Activated CD8-positive, alpha-beta memory T cell treated with anti-CD3 and anti-CD28 coated beads for 1 hour (primary cell): ENCODE data around the gene KATNB1.
"Not testable (repeated sequence)": the region's sequence is repeated elsewhere in the genome, so short reads cannot be mapped to it uniquely, and the experiment has no call there.

Experiments
- DNase-seq, 2 donors: peaks; one replicate each; pipeline ENCODE4 v3.0.0-alpha.2; 2020; ENCODE audit warnings: low read depth in 1 of 2; ENCODE audit errors: extremely low read depth in 1 of 2

The KATNB1 gene

DNA sequence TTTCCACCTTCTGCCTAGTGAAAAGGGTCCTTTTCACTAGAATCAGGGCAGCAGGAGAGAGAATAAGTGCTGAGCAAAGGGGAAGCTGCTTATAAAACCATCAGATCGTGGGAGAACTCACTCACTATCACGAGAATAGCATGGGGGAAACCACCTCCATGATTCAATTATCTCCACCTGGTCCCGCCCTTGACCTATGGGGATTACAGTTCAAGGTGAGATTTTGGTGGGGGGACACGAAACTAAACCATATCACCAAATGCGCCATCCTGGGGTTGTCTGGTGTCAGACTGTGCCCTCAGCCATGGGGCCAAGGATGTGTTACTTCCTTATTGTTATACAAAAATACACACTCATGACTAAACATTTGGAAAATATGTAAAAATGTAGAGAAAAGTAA, 10.4 kb upstream of the KATNB1 start:
- no peak for DNase-seq

DNA sequence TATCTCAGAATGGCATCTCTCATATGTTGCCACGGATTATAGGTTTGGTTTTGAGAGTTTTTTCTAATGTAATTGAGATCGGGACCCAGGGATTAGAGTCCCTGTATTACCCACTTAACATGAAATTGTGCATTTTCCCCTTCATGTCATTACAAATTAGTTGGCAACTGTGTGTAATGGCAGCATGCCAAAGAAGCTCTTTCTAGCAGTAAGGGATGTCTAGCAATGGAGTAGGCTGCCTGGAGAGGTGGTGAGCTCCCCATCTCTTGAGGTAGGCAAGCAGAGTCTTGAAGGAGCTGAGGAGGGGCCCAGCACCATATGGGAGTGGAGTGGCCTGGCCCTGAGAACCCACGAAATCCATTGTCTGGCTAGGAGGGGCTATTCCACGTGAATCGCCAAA, 10.0 kb upstream of the KATNB1 start:
- DNase-seq: no peak

DNA sequence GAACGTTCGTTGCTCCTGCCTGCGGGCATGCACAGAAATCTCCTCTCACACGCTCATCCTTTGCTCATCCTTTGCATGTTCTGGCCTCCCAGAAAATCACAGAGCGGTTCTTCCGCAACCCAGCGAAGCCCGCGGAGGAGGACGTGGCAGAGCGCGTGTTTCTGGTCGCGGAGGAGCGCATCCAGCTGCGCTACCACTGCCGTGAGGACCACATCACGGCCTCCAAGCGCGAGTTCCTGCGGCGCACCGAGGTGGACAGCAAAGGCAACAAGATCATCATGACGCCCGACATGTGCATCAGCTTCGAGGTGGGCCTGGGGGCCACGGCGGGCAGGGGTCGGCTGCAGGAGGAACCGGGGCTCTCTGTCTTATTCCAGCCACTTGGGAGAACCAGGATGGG, 9.6 kb upstream of the KATNB1 start:
- no peak for DNase-seq

DNA sequence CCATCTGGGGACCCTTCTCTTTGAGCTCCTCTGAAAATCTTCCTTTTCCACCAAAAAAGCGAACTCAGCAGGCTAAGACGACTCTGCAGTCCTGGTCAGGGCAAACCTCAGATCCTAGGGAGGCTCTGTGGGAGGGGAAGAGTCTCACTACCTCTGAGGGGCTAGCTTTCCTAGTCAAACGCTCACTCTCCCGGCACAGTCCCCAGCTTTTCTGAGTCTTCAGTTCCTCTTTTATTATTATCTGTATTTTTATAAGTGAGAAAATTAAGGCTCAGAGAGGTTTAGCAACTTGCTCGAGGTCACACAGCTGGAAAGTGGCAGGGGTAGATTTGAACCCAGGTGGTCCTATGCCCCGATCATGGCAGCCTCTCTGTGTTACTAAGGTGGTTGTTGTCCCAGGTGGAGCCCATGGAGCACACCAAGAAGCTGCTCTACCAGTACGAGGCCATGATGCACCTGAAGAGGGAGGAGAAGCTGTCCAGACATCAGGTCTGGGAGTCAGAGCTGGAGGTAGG, 9.1 kb upstream of the KATNB1 start:
- DNase-seq: no peak

DNA sequence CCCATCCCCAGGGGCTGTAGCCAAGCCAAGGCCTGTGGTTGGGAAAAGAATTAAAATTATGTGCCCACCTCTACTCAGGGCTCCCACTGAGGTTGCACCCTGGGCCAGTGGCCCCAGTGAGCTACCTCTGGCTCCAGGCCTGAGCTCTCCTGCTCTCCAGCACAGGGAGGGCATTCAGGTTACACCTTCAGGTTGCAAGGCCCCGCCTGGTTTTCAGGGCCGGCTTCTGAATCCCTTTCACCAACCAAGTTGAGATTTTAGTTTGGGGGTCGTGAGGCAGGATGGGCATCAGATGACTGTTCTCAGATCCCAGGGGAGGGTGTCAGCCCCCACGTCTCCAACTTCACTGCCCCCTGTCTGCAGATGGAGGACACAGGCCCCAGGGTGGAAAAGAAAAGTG, 8.0 kb upstream of the KATNB1 start:
- DNase-seq: no peak

DNA sequence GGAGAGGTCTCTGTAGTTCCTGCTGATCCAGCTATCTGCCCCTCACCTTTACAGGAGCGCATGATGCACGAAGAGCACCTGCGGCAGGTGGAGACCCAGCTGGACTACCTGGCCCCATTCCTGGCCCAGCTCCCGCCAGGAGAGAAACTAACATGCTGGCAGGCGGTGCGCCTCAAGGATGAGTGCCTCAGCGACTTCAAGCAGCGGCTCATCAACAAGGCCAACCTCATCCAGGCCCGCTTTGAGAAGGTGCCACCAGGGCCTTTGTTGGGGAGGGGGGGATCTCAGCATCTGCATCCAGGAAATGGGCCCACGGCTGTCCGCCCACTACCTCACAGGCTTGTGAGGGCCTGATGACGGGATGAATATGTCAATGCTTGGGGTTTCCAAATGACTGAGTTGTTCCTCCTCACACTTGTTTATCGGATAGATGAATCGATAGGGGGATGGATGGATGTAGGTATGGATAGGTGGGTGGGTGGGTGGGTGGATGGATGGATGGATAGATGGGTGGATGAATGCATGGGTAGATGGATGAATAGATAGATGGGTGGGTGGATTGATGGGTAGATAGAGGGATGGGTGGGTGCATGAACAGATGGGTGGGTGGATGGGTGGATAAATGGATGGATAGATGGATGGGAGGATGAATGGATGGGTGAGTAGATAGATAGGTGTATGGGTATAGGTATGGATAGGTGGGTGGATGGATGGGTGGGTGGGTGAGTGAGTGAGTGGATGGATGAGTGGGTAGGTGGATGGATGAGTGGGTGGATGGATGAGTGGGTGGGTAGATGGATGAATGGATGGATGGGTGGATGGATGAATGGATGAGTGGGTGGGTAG, 7.0 kb upstream of the KATNB1 start:
- DNase-seq: no peak

DNA sequence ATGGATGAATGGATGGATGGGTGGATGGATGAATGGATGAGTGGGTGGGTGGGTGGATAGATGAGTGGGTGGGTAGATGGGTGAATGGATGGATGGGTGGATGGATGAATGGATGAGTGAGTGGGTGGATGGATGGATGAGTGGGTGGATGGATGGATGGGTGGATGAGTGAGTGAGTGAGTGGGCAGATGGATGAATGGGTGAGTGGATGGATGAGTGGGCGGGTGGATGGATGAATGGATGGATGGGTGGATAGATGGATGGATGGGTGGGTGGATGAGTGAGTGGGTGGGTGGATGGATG, 6.4 kb upstream of the KATNB1 start:
- DNase-seq: no peak

DNA sequence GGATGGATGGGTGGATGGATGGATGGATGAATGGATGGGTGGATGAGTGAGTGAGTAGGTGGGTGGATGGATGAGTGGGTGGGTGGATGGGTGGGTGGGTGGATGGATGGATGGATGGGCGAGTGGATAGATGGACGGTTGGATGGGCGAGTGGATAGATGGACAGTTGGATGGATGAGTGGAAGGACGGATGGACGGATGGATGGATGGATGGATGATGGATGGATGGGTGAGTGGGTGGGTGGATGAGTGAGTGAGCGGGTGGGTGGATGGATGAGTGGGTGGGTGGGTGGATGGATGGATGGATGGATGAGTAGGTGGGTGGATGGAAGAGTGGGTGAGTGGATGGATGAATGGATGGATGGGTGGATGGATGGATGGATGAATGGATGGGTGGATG, 5.7 kb upstream of the KATNB1 start:
- not testable (repeated sequence) for DNase-seq

DNA sequence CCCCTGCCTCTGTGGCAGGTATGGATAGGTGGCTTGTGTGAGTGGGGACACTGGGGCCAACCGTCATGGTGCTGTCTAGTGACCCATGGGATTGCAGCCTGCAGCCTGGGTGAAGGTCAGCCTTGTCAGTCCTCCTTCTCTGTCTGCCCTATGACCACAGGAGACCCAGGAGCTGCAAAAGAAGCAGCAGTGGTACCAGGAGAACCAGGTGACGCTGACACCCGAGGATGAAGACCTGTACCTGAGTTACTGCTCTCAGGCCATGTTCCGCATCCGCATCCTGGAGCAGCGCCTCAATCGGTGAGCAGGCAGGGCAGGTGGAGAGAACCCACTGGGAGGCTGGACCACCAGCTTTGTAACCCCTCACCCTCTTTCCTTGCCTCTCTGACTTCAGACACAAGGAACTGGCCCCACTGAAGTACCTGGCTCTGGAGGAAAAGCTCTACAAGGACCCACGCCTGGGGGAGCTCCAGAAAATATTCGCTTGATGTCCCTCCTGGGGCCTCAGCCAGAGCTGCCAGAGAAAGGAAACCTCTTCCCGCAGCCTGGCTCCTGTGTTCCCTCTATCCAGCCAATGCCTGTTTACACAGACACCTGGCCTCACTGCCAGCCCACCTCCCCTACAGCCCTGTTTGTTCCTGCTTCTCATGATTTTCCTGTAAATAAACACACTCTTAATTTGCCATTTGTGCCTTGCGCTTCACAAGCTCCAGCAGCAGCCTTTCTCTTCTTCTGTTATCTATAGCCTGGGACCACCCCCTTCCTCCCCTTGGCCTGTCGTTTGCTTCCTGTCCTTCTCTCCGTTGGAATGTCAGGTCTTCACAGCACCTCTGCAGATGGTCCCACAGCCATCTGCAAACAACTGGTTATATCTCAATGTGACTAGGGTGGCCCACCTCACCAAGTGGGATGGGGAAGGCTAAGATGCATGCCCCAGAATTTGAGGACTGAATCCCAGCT, 4.5 kb upstream of the KATNB1 start:
- no peak for DNase-seq

DNA sequence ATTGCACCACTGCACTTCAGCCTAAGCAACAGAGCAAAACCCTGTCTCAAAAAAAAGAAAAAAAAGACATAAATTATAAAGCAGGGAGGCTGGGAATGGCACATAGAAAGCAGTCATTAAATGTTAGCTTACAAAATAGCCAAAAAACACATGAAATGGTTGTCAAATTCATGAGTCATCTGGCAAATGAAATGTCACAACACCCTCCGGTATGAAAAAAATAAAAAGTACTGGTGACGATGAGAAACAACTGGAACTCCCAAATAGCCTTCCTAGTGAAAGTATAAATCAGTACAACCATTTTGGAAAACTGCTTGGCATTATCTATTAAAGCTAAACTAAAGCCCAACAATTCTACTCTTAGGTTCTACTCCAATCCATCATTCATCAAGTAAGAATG, 3.5 kb upstream of the KATNB1 start:
- DNase-seq: no peak

DNA sequence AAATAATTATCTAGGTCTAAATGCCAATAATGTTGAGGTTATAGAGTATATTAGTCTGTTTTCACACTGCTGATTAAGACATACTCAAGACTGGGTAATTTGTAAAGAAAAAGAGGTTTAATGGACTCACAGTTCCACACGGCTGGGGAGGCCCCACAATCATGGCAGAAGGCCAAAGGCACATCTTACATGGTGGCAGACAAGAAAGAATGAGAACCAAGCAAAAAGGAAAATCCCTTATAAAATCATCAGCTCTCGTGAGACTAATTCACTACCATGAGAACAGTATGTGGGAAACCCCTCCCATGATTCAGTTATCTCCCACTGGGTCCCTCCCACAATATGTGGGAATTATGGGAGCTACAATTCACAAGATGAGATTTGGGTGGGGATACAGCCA, 2.9 kb upstream of the KATNB1 start:
- DNase-seq: no peak

DNA sequence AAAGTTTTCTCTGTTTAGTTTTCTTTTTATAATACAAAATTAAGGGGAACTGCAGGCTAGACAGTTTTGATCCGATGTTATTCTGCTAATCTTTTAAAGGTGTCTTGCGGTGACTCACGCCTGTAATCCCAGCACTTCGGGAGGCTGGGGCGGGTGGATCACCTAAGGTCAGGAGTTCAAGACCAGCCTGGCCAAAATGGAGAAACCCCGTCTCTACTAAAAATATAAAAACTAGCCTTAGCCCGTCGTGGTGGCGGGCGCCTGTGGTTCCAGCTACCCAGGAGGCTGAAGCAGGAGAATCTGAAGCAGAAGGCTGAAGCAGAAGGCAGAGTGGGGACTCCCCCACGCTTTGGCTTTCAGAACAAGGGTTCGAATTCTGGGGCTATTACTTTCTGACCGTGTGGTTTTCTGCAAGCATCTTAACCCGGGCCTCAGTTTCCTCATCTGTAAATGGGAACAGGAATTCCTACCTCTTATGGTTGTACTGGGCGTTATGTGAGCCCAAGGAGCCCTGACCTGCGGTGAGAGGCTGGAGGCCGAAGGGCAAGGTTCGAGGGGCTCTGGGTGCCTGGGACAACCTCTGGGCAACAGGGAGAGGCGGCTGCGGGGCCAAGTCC, 1.2 kb upstream of the KATNB1 start:
- DNase-seq: no peak

DNA sequence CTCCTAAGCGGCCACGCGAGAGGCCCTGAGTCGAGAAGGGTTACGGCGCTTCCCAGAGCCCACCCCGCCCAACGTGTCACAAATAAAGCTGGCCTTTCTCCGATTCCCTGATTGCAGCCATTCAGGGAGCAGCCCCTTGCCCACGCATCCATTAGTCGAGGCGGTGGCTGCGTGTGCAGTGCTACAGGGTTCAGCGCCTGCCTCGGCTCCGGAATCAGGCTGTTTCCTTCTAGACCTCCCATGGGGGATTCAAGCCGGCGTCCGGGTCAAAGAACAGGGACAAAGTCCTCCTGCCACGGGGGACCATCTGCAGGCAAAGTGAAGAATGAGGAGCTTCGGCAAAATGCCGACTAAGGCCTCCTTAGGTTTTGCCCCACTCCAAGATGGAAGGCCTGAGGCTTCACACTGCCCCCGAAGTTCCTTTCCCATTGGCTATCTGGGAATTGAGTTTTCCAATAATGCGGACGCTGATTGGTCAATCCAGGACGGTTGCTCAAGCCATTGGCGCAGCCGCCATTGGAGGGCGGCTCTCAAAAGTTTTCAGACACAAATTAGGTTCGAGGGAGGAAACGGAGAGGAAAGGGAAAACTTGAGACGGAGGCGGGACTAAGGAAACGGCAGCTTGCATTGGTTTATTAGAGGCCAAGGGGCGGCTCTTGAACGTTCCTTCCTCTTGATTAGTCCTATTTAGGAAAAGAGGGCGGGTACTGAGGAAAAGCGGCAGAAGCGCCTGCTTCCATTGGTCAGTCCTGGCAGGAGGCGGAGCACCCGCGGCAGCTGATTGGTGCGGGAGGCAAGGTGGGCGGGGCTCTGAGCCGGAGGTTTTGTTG, 430 bp upstream of the KATNB1 start:
- DNase-seq: peak; percentile 93 to 96

DNA sequence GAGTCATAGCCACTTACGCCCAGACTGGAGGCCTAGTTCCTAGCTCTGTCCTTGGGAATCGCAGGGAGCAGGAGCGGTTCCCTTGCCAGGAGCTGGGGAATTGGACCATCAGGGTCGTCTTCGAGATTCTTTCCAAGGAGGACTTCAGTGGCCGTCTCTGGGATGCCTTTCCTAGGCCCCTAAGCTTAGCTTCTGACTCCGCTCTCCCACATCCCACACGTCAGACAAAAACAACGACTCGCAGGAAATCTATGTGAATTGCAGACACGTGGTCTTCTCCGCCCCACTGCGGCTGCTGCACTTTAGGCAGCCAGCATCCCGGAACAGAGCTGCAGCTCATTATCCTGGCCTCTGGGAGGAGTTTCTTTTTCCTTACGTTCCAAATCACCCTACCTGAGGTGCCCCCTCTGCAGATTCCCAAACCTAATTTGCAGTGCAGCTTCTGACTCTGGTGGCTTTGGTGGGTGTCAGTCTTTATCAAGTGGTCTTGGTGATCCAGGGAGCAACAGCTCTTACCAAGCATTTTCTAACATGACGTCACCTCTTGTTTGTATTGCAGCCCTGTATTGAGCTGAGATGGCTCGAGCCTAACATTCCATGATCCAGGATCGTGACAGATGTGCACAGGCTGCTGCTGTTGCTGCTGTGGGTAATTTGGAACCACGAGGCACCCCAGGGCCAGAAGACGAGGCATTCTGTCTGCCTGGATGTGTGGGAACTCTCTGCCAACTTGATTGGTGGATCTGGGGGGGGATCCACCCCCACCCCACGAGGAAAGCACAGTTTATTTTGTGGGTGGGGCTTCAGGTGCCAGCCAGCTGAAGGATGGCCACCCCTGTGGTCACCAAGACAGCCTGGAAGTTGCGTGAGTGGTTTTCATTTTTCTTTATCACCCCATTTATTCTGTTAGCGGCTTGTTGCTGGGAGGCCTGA, 1.1 kb downstream of the KATNB1 start:
- no peak for DNase-seq

DNA sequence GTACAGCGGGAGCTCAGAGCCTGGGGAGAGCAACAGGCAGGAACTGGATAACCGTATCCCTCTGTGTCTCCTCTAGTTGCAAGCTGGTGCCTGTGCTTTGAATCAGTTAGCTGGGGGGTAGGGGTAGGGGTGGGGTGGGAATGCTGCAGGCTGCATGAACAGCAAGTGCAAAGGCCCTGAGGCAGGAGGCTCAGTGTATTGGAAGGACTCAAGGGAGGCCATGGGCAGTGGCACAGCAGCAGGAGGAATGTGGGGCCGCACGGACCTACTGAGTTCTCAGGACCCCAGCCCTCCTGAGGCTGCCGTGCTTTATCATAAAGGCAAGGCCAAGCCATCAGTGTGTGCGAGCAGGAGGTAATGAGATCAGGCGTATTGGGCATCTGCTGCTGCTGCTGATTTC, 3.3 kb downstream of the KATNB1 start:
- DNase-seq: no peak

DNA sequence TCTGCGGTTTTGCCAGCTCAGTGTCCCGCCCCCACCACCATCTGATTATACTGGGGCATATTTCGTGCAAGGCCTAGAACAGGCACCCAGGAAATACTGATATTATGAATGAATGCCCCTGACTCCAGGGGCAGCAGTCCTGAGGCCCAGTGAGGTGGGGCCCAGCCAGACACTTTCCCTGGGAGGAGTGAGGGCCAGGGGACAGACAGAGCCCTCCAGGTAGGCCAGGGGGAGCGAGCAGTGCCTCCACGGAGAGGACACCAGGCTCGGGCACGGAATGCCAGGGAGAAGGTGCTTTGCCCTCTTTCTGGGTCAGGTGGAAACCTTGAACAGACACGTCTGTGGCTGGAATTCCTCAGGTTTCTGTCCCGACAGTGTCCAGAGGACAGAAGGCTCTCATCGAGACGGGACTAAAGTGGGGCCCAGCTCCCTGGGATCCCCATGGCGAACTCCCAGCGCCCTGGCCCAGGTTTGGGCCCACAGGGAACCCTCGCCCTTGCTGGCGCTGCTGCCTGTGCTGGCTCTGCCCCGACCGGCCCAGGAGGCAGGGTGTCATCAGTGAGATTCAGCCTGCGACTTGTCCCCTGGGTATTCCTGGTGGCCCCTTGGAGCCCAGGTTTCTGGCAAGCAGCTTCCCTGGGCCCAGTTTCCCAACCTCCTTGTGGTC, 4.3 kb downstream of the KATNB1 start:
- no peak for DNase-seq

DNA sequence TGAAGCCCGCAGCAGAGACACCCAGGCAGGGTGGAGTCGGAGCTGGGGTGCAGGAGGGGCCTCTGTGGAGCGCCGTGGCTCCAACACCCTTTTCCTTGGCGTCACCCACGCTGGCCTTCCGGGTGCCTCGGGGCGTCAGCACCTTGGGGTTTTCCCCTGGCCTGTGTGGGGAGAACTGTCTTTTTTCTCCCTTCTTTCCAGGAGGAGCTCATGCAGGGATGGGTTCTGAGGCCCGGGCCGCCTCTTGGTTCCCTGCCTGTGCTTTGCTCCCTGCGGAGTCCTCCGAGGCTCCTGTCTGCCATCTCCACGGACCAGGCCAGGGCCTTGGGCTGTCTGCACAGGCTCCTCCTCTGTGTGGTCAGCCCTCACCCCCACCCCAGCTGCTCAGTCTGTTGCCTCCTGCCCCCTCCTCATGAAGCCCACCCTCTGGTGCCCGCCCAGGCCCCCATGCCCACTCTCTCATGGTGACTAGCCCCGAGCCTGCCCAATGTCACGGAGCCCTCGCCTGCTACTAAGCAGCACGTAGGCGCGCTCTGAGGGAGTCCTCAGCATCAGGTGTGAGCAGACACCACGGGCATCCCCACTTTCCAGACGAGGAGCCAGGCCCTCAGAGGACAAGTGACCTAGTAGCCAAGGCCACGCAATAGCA, 5.0 kb downstream of the KATNB1 start:
- DNase-seq: no peak

DNA sequence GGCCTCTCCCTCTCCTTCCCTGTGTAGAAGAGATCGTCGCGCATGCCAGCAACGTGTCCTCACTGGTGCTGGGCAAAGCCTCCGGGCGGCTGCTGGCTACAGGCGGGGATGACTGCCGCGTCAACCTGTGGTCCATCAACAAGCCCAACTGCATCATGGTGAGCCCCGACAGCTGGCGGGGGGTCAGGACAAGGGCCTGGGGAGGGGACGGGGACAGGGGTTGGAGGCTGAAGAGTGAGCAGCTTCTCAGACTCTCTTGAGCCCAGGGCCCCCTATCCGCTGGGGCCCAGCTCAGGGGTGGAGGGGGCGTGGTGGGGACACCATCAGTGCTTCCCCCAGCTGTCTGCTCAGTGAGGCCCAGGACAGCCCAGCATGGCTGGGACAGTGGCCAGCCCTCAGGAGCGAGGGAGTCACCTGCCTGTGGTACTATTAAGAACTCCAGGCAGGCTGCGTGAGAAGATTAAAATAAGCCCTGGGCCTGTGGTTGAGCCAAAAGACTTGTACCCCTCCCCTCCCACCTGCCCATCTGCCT, 6.2 kb downstream of the KATNB1 start:
- DNase-seq: no peak
